ENCODE data around the gene ACTRT2.

- no peak for TF ChIP-seq POLR2AphosphoS5 (IDR thresholded peaks at IDR 0.05; ENCODE audit: low read depth)
- no peak for TF ChIP-seq CTCF (conservative IDR thresholded peaks at IDR 0.05; ENCODE audit: low read depth in 2 of 2)
- TF ChIP-seq EZH2 (IDR thresholded peaks at IDR 0.05; ENCODE audit: low read depth, unreplicated experiment): no peak
- TF ChIP-seq EZH2phosphoT487 (IDR thresholded peaks at IDR 0.05; ENCODE audit: unreplicated experiment): no peak
- no peak for TF ChIP-seq ZNF114 (CRISPR knock-in tag; IDR thresholded peaks at IDR 0.05)
- no peak for TF ChIP-seq JUNB (IDR thresholded peaks at IDR 0.05; ENCODE audit: unreplicated experiment)
- TF ChIP-seq CREB1 (CRISPR knock-in tag; IDR thresholded peaks at IDR 0.05; ENCODE audit: low read depth): no peak
- TF ChIP-seq NANOG (IDR thresholded peaks at IDR 0.05; ENCODE audit: borderline replicate concordance): no peak
- TF ChIP-seq ETS1 (IDR thresholded peaks at IDR 0.05): no peak
- TF ChIP-seq, protein P1, sequence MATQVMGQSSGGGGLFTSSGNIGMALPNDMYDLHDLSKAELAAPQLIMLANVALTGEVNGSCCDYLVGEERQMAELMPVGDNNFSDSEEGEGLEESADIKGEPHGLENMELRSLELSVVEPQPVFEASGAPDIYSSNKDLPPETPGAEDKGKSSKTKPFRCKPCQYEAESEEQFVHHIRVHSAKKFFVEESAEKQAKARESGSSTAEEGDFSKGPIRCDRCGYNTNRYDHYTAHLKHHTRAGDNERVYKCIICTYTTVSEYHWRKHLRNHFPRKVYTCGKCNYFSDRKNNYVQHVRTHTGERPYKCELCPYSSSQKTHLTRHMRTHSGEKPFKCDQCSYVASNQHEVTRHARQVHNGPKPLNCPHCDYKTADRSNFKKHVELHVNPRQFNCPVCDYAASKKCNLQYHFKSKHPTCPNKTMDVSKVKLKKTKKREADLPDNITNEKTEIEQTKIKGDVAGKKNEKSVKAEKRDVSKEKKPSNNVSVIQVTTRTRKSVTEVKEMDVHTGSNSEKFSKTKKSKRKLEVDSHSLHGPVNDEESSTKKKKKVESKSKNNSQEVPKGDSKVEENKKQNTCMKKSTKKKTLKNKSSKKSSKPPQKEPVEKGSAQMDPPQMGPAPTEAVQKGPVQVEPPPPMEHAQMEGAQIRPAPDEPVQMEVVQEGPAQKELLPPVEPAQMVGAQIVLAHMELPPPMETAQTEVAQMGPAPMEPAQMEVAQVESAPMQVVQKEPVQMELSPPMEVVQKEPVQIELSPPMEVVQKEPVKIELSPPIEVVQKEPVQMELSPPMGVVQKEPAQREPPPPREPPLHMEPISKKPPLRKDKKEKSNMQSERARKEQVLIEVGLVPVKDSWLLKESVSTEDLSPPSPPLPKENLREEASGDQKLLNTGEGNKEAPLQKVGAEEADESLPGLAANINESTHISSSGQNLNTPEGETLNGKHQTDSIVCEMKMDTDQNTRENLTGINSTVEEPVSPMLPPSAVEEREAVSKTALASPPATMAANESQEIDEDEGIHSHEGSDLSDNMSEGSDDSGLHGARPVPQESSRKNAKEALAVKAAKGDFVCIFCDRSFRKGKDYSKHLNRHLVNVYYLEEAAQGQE (IDR thresholded peaks at IDR 0.05; ENCODE audit: unreplicated experiment): no peak
- TF ChIP-seq, protein P2, sequence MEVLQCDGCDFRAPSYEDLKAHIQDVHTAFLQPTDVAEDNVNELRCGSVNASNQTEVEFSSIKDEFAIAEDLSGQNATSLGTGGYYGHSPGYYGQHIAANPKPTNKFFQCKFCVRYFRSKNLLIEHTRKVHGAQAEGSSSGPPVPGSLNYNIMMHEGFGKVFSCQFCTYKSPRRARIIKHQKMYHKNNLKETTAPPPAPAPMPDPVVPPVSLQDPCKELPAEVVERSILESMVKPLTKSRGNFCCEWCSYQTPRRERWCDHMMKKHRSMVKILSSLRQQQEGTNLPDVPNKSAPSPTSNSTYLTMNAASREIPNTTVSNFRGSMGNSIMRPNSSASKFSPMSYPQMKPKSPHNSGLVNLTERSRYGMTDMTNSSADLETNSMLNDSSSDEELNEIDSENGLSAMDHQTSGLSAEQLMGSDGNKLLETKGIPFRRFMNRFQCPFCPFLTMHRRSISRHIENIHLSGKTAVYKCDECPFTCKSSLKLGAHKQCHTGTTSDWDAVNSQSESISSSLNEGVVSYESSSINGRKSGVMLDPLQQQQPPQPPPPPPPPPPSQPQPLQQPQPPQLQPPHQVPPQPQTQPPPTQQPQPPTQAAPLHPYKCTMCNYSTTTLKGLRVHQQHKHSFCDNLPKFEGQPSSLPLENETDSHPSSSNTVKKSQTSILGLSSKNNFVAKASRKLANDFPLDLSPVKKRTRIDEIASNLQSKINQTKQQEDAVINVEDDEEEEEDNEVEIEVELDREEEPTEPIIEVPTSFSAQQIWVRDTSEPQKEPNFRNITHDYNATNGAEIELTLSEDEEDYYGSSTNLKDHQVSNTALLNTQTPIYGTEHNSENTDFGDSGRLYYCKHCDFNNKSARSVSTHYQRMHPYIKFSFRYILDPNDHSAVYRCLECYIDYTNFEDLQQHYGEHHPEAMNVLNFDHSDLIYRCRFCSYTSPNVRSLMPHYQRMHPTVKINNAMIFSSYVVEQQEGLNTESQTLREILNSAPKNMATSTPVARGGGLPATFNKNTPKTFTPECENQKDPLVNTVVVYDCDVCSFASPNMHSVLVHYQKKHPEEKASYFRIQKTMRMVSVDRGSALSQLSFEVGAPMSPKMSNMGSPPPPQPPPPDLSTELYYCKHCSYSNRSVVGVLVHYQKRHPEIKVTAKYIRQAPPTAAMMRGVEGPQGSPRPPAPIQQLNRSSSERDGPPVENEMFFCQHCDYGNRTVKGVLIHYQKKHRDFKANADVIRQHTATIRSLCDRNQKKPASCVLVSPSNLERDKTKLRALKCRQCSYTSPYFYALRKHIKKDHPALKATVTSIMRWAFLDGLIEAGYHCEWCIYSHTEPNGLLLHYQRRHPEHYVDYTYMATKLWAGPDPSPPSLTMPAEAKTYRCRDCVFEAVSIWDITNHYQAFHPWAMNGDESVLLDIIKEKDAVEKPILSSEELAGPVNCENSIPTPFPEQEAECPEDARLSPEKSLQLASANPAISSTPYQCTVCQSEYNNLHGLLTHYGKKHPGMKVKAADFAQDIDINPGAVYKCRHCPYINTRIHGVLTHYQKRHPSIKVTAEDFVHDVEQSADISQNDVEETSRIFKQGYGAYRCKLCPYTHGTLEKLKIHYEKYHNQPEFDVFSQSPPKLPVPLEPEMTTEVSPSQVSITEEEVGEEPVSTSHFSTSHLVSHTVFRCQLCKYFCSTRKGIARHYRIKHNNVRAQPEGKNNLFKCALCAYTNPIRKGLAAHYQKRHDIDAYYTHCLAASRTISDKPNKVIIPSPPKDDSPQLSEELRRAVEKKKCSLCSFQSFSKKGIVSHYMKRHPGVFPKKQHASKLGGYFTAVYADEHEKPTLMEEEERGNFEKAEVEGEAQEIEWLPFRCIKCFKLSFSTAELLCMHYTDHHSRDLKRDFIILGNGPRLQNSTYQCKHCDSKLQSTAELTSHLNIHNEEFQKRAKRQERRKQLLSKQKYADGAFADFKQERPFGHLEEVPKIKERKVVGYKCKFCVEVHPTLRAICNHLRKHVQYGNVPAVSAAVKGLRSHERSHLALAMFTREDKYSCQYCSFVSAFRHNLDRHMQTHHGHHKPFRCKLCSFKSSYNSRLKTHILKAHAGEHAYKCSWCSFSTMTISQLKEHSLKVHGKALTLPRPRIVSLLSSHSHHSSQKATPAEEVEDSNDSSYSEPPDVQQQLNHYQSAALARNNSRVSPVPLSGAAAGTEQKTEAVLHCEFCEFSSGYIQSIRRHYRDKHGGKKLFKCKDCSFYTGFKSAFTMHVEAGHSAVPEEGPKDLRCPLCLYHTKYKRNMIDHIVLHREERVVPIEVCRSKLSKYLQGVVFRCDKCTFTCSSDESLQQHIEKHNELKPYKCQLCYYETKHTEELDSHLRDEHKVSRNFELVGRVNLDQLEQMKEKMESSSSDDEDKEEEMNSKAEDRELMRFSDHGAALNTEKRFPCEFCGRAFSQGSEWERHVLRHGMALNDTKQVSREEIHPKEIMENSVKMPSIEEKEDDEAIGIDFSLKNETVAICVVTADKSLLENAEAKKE (CRISPR knock-in tag; IDR thresholded peaks at IDR 0.05): no peak
These were observed 46.0 kb downstream of the ACTRT2 start for GRCh38 chr1:3067301-3067670.

Data from GM23338 (cell line).